Epithelial cell of proximal tubule (primary cell): ENCODE measurements around the gene ADARB2. TPM values are rescaled to one million over a fixed set of nuclear protein-coding genes. Genes with fewer than 3 reads are reported as not detected.

Source experiments
- DNase-seq: peaks from one replicate; pipeline ENCODE4 v3.0.0-alpha.2; 2011; ENCODE audit warnings: low read depth
- H3K4me3 ChIP-seq: 2 replicates; pipeline ENCODE4 v1.5.1; 2011; ENCODE audit warnings: low read depth, mild to moderate bottlenecking, low read length
- total RNA-seq: library from RNA; depleted of rRNA; stranded (reverse); fragments of >200 nt; gene quantifications from 2 replicates; pipeline ENCODE4 v1.2.3, GENCODE V29; 2015
- TF ChIP-seq, protein P1 (sequence below): conservative IDR thresholded peaks from 2 replicates; pipeline ENCODE4 v1.5.1; 2012; ENCODE audit warnings: low read depth, mild to moderate bottlenecking, low read length

Gene ADARB2
- total RNA-seq, 1 donor from 2014 or later: 0.63 TPM

DNA sequence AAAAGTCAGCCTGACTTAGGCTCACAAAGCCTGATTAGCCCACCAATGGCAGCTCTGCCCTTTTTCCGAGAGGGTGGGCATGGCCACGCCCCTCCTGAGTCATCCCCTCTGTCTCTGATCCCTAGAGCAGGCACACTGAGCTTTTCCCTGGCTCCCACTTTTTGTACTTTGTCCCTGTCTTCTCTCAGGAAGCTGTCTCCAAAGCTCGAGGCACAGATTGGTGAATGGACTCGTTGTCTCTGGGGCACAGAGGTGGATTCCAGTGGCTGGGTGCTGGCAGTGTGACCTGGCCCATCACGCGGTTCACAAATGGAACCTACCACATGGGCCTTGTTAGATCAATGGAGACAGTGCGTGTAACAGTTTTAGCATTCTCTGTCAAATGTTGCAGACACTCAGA lies 367.7 kb downstream of the ADARB2 start:
- no peak for DNase-seq

DNA sequence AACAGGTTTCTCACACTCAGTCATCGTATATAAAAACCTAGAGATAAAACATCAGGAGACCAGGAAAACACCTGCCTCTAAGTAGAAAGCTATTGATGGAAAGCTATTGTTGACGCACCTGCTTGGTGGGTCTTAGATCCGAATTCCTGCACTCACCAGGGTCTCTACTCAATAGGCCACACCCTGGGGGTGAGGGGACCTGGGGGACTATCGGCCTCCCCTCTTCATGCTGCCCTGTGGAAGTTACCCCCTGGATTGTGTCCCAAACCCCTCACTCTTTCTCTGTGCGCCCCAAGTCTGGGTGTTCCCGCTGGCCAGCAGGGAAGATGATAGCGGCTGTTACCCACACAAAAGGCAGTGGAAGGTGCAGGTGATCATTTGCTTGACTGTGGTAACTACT lies 368.1 kb downstream of the ADARB2 start:
- no peak overlapping the region for H3K4me3 ChIP-seq
- no peak for DNase-seq
- TF ChIP-seq, protein P1, sequence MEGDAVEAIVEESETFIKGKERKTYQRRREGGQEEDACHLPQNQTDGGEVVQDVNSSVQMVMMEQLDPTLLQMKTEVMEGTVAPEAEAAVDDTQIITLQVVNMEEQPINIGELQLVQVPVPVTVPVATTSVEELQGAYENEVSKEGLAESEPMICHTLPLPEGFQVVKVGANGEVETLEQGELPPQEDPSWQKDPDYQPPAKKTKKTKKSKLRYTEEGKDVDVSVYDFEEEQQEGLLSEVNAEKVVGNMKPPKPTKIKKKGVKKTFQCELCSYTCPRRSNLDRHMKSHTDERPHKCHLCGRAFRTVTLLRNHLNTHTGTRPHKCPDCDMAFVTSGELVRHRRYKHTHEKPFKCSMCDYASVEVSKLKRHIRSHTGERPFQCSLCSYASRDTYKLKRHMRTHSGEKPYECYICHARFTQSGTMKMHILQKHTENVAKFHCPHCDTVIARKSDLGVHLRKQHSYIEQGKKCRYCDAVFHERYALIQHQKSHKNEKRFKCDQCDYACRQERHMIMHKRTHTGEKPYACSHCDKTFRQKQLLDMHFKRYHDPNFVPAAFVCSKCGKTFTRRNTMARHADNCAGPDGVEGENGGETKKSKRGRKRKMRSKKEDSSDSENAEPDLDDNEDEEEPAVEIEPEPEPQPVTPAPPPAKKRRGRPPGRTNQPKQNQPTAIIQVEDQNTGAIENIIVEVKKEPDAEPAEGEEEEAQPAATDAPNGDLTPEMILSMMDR: no peak

More for the DNA sequence above, 367.7 kb downstream of the ADARB2 start:
- H3K4me3 ChIP-seq: no peak overlapping the region
- TF ChIP-seq, protein P1: no peak

DNA sequence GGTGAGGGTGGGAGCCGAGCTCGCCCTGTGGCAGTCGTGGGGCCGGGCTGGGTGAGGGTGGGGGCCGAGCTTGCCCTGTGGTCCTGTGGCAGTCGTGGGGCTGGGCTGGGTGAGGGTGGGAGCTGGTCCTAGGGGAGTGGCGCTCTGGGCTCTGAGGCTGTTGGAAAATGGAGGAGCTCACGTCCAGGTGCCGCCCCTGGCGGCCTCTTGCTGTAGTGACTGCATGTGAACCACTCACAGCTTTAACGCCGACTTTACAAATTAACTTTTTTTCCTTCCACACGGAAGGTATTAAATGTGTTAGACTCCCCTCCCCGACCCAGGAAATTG lies 368.5 kb downstream of the ADARB2 start:
- DNase-seq: no peak
- TF ChIP-seq, protein P1: peak; percentile 35
- H3K4me3 ChIP-seq: no peak overlapping the region

DNA sequence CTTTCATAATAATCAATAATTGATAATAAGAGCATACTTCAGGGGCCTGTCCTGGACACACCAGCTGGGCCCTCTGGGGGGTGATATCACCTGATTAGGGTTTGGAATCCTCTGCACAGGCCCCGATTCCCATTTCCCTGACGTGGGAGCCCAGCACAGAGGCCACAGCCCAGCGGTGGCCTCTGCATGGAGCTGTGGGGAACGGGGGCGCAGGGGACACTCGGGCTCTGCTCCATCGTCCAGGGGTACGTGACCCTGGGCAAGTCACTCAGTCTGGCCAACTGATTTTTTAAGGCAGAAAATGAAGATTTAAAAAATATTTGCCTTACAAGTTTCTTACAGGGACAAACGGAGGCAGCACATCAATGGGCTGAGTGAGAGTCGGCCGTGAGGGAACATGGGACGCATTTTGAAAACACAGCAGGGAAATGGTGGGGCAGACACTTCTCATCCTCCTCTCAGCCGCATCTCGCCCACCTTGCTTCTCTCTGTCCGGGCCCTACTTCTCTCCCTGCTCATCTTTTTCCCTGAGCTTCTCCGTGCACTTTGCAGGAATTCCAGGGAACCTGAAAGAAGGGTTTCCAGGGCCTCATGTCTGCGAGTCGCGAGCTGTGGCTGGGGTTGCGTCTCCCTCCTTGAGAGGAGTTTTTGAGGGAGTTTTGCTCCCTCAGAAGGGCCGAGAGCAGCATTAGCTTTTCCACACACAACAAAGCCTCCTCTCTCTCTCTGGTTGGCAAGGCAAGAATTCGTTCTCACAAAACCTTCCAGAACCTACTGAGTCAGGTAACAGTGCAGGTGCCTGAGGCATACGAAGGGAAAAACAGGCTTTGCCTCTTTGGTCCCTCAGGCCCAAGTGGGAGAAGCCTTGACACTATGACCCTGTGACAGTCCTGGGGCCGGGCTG lies 369.1 kb downstream of the ADARB2 start:
- TF ChIP-seq, protein P1: no peak
- H3K4me3 ChIP-seq: no peak overlapping the region
- DNase-seq: no peak

DNA sequence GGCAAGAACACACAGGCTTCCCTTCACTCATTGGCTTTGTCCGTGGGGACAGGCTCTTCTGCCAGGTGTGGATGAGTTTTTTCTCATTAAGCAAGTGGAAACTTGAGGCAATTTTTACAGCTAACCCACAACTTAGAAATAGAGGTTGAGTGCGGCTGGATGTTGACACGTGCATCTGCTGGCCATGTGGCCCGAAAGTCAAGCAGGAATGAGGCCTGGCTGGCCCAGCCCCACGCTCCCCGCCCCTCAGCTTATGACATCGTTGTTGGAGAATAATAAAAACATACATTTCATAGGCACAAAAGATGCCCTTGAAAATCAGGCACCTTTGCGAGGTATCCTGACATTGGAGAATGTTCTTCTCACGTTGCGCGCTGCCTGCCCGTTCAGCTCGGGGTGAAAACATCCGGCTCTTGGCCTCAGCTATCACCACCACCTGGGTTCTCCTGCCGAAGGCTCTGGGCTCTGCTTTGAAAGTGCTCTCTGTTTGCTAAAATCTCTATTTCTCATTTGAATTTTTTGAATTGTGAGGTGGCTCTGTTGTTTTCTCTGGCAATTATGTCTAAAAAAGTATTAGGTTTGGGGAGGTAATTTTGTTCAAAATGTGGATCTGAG lies 370.4 kb downstream of the ADARB2 start:
- H3K4me3 ChIP-seq: no peak overlapping the region
- TF ChIP-seq, protein P1: no peak
- no peak for DNase-seq

DNA sequence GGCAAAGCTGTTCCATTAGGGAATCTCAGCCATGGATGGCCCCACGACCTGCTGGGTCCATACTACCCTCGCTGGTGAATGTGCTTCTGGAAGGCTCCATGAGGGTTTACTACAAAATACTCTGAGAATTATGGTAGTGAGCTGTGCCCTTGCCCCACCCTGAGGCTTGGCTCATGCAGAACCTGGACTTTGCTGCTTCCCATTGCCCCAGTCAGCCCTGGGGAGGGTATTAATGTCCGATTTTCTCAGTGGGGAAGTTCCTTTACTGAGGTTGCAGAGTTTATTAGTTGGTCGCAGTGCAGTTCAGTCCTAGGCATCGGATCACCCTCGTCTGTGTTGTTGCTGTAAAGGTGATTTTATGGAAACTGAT lies 371.0 kb downstream of the ADARB2 start:
- H3K4me3 ChIP-seq: no peak overlapping the region
- TF ChIP-seq, protein P1: no peak
- no peak for DNase-seq
